ENCODE data around the gene ADAM12. TPM values are rescaled to one million over a fixed set of nuclear protein-coding genes. Genes with fewer than 3 reads are reported as not detected.

The ADAM12 gene
- polyA plus RNA-seq, 10 donors: 13.8 to 31.7 (median 20.1) TPM

DNA sequence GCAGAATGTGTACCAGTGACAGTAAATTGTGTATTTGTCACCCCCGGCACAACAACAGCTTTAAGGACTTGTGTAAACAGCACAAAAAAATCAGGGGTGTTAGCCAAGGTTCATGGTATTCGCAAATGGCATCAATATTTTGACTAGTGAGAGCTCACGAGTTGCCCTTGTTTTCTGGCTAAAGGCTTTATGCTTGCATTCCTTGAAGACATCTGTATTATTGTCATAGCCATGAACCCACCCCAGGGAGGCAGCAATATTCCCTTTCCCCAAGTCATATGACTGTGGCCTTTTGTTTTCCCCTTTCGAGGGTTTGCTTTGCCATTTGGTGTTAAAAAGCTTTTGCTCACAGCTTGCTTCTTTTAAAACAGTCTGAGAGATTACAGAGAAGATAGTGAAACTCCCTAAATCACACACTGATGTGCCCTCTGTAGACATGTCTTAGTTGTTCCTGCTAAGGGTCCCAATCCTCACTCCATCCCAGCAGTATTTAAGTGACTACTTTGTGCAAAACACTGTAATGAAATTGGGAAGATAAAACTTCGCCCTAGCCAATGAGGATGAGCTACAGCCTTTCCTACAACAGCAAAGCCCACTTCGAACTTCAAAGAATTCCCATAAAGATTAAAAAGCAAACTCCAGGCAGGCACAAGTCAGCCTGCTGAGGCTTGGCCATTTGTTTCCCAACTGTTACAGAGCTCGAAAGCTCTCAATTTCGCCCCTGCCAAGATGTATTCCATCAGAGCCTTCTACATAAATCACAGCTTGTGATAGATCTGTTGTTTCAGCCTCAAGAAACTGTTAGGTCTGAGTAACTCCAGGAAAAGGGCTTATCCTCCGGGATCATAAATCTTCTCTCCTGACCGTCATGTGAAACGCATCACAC is 172.3 kb downstream of the ADAM12 start:
- peak in 2 of 3 donors; percentile 91 to 92 for DNase-seq

- no peak for DNase-seq
Observed at GRCh38 chr10:126214679-126215078, 173.6 kb downstream of the ADAM12 start.

DNA sequence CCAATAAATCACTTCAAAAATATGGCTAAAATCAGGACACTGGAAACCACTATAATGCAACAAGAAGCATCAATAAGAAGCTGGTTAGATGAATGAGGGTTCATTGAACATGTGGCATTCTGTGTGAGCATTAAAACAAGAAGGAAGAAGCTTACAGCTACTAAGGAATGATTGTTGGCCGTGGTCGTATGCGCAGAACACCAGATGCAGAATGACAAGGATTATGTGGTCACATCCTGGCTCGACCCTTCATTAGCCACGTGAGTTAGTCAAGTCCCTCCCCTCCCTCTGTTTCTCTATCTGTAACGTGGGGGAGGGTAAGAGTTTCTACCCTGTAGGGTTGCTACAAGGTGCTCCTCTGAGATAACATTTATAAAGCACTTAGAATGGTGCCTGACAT is 174.3 kb downstream of the ADAM12 start:
- no peak for DNase-seq

GRCh38 chr10:126212738-126213137 is 175.5 kb downstream of the ADAM12 start:
- peak in 1 of 3 donors; percentile 34 for DNase-seq

GRCh38 chr10:126210051-126210651 is 178.1 kb downstream of the ADAM12 start:
- DNase-seq: no peak

DNA sequence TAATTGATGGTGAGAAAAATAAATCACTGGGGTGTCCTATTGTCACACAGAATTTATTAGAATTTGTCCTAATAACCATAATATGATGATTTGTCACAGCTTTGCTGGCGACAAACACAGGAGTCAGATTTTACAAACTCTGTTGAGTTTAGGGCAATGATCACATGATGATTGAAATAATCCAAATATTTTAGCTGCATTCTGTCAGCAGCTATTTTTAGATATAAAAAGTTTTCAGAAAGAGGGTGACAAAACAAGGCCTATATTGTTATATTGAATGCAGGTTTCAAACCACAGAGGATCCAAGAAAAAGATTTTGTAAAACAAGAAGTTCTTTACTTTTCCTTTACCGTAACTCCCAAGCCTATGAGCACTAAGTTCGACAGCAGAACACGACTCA is 178.8 kb downstream of the ADAM12 start:
- peak in 1 of 3 donors; percentile 38 for DNase-seq

DNA sequence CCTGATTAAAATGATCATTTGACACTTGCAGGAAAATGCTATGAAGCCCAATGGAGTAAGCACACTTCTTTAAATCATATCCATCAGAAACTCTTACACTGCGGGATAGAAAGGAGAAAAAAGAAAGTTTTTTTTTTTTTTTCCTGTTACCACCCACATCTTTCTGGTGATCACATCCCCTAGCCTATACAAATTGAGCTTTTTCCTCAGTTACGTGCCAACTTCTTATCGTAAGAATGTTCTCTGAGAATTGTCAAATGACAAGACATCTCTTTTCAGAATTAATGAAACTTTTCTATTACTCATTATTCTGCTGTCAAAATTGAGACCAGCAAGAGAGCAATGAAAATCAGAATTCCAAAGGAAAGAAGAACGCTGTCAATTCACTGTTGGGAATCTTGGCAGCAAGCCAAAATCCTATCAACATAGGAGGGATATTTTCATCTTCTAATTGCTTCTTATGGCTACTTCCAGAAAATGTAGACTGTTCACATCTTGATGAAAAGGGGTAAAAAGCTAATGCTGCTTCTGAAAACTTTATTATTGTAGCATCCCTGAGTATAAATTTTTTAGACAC is 179.5 kb downstream of the ADAM12 start:
- peak in 2 of 3 donors; percentile 39 to 62 for DNase-seq

- no peak for DNase-seq
Observed at GRCh38 chr10:126207851-126208250, 180.4 kb downstream of the ADAM12 start.

- peak in 1 of 3 donors; percentile 38 for DNase-seq
Observed at GRCh38 chr10:126207313-126207771, 180.9 kb downstream of the ADAM12 start.

DNA sequence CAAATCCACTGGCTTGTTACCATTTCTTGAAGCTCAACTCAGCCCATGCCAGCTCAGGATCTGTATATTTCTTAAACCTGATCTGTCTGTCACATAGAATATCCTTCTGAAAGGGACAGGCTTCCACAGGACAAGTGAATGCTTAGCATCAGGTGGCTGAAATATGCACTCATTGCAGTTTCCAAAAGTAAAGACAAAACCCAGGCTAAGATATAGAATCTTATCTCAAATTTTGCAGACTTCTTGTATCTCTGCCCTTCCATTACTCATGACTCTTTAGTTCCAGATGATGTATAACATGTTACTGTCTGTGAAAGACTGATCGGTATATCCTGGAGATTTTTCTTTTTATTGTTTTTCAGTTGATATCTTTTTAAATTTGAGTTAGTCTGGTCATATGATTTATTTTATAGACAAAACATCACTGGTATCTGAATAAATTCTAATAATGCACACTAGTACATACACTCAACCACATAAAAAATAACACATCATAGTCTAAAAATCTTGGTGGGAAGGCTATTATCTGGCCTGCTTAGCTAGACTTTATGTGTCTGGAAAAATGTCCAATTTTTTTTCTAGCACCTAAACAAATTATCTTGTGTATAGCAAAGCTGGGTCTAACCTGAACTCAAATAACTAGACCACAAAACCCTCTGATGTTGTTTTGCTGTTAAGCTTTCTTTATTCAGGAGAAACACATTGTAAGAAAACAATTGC is 182.6 kb downstream of the ADAM12 start:
- no peak for DNase-seq

GRCh38 chr10:126204320-126204719 is 184.0 kb downstream of the ADAM12 start:
- no peak for DNase-seq

DNA sequence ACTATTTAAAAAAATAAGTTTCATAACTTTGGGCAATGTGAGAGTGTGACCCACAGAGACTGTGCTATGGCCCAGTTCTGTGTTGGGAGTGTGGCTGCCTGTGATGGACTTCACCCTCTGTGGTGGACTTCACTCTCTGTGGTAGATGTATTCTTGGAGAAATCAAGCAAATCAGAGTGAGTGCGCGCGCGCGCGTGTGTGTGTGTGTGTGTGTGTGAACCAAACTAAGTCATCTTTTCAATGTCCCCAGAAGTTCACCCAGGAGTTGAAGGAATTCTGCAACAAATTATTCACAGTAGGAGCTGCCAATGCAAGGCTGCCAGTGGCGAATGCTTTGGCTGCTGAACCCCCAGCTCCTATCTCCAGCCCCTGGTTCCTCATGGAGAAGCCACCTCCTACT is 184.5 kb downstream of the ADAM12 start:
- DNase-seq: no peak

GRCh38 chr10:126201603-126202002 is 186.7 kb downstream of the ADAM12 start:
- DNase-seq: no peak

DNA sequence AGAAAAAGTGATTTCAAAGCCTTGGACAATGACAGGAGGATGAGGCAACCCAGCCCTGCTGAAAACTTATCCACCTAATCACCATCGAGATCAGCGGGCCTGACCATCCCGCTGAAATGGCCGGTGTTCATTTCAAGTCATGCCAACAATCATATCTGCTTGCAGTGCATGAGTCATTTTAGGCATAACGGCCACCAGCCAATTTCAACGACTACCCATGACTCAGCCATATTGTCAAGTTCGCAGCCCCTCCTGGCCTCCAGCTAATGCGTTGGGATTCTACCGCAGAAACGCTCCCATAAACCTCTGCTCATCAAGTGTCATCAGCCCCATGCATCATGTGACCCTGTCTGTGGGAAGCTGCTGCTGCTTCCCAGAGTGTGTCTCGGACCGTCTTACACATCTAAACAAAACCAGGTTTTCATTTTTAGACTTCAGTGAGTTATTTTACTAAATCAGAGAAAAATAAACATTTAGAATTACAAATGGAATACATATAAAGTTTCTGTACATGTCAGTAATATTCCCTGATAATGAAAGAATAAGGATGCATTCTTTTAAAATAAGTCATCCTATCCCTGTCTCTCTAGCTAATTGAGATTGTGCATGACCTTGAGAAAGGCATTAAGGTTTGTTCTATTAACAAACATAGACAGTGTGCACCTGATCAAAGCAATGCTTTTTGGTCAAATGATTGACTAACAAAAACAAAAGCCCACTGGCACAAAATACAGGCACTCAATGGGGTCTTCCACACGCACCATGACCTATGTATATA is 188.9 kb downstream of the ADAM12 start:
- DNase-seq: peak in 1 of 3 donors; percentile 92

DNA sequence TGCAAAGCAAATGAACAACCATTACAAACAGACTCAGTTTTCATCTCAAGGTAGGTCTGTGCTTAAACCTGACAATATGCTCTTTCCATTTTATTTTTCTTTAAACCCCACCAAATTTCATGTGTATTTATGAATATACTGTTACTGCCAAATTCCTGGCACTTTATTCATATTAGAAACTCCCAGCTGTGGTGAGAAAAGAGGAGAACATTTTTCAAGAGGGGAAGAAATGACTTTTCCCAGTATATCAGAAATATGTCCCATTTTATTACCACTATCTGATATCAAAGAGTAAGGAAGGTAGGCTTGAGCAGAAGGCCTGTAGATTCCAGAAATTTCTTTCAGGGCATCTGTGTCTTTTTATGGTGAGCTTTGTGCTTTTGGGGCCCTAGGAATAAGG is 189.6 kb downstream of the ADAM12 start:
- DNase-seq: no peak

- DNase-seq: no peak
Observed at GRCh38 chr10:126197036-126197543, 191.2 kb downstream of the ADAM12 start.

- no peak for DNase-seq
Observed at GRCh38 chr10:126196281-126196680, 192.0 kb downstream of the ADAM12 start.

- no peak for DNase-seq
Observed at GRCh38 chr10:126191192-126191591, 197.1 kb downstream of the ADAM12 start.

- no peak for DNase-seq
Observed at GRCh38 chr10:126188679-126189200, 199.5 kb downstream of the ADAM12 start.

DNA sequence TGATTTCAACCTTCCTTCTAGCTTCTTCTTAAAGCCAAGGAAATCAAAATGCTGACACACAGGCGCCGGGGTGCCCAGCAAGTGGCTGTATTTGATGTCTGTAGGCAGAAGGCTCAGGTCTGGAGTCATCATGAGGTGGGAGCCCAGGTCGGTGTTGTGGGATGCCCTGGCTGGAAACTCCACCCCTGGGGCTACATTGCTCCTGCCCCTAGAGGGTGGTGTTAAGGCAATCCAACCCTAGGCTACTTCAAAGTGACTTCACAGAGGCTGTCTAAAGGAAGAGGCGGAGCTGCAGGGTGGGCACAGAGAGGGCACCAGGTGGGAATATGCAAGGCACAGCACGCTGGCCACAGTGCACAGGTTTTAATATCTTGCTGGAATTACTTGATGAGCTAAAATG is 200.9 kb downstream of the ADAM12 start:
- DNase-seq: no peak

- no peak for DNase-seq
Observed at GRCh38 chr10:126186766-126187165, 201.5 kb downstream of the ADAM12 start.

All from muscle of back (tissue), 11 donors.